Measurements from ENCODE around the gene RPS8.
"Not testable (repeated sequence)": the region's sequence is repeated elsewhere in the genome, so short reads cannot be mapped to it uniquely, and the experiment has no call there.

Gene RPS8

GRCh38 chr1:44775078-44775929 lies at the start of gene RPS8:
TSS of gene RPS8 (plus strand) at chr1:44775540. CDS start at chr1:44775597, 57 bp downstream.
- peak; percentile 86 for DNase-seq (ENCODE audit: low read depth, low spot score)

DNA sequence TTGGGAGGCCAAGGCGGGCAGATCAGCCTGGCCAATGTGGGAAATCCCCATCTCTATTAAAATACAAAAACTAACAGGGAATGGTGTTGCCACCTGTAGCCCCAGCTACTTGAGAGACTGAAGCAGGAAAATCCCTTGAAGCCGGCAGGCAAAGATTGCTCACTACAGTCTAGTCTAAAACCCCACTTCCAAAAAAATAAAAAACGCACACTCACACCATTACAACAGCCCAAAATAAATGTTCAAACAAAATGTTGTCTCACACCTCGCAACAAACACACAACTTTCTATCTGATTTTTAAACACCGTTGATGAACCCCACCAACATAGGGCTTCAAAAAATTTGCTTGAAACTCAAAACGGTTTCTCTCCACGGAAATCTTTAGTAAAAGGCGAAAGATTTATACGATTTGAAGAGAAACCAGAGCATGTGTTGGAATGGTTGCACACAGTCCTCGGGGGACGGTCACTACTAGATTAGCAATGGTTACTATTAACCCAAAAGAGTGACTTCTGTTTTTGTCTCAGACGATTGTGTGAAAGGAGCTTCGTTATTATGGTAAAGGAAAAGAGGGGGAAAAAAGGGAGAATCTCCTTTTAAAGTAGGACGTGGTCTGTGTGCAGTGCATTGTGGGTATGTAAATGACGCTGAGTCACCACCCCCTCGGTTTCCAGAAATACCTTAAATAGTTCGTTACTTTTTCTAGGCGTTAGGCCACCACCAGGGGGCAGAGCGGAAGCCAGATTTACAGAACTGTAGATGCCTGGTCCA lies 44.4 kb upstream of the RPS8 start, which contains the start of gene RNU5D-1:
RNU5D-1 (minus strand) TSS at position 430 of the 772 bp plus-strand sequence.
- DNase-seq (ENCODE audit: low read depth, low spot score): peak; percentile 95

DNA sequence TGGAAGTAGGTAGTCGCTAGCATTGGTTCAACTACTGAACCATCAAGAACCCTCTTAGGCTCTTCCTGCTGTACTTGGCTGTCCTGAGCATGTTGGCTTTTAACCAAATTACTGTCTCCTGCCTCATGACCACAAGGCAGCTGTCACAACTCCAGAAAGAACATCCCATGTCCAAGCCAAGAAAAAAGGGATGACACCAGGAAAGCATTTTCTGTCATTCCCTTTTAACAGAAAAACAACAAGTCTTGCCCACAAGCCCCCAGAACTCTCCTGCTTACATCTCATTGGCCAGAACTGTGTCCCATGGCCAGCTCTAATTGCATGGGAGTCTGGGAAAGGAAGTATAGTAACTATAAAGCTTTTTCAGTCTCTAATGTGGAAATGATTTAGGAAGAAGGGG lies 42.0 kb upstream of the RPS8 start:
- DNase-seq (ENCODE audit: low read depth, low spot score): no peak

GRCh38 chr1:44733784-44734183 lies 41.6 kb upstream of the RPS8 start:
- no peak for DNase-seq (ENCODE audit: low read depth, low spot score)

DNA sequence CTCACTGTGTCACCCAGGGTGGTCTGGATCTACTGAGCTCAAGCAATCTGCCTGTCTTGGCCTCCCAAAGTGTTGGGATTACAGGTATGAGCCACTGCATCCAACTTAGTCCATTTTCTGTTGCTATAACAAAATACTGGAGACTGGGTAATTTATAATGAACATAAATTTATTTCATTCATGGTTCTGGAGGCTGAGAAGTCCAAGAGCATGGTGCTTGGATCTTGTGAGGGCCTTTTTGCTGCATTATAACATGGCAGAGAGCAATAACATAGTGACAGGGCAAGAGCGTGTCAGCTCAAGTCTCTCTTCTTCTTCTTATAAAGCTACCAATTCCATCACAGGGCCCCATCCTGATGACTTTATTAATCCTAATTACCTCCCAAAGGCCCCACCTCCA lies 39.3 kb upstream of the RPS8 start:
- no peak for DNase-seq (ENCODE audit: low read depth, low spot score)

GRCh38 chr1:44738953-44739306 lies 36.4 kb upstream of the RPS8 start:
- DNase-seq (ENCODE audit: low read depth, low spot score): not testable (repeated sequence)

- peak; percentile 96 for DNase-seq (ENCODE audit: low read depth, low spot score)
These were observed 35.8 kb upstream of the RPS8 start, which contains the start of gene KIF2C for GRCh38 chr1:44739307-44740178. TSS of gene KIF2C (plus strand) at chr1:44739837. CDS start at chr1:44739933, 96 bp downstream.

- no peak for DNase-seq (ENCODE audit: low read depth, low spot score)
These were observed 35.1 kb upstream of the RPS8 start for GRCh38 chr1:44740179-44740617.

DNA sequence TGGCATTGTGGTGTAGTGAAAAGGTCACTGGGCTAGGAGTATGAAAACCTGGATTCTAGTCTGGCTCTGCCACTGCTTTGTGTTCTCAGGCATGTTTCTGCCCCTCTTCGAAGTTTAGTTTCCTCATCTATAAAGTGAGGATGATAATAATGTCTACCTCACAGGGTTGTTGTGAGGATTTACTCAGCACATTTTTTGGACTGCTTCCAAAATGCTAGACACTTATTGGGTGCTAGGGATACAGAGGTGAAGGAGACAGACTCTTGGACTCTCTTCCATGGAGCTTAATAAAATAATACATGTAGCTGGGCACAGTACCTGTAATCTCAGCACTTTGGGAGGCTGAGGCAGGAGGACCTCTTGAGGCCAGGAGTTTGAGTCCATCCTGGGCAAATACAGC lies 32.1 kb upstream of the RPS8 start:
- no peak for DNase-seq (ENCODE audit: low read depth, low spot score)

DNA sequence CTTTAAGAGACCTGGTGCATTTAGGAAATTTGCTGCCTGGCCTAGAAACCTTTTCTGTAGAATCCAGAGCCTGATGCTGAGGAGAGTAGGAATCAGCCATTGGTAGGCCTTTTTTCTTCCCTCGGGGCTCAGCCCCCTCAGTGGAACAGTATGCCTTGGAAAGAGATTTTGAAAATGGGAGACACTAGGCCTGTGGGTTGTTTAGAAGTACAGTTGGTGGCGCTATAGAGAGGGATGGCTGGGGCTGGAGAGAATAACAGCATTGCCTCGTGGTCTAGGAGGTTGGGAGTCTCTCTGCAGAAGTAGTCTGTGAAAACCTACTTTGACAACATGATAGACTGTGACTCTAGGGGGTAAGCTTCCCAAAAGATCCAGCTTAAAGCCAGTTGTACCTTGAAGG lies 27.5 kb upstream of the RPS8 start:
- no peak for DNase-seq (ENCODE audit: low read depth, low spot score)

- DNase-seq (ENCODE audit: low read depth, low spot score): no peak
These were observed 17.9 kb upstream of the RPS8 start for GRCh38 chr1:44757420-44757819.

- DNase-seq (ENCODE audit: low read depth, low spot score): no peak
These were observed 16.3 kb upstream of the RPS8 start for GRCh38 chr1:44759077-44759476.

DNA sequence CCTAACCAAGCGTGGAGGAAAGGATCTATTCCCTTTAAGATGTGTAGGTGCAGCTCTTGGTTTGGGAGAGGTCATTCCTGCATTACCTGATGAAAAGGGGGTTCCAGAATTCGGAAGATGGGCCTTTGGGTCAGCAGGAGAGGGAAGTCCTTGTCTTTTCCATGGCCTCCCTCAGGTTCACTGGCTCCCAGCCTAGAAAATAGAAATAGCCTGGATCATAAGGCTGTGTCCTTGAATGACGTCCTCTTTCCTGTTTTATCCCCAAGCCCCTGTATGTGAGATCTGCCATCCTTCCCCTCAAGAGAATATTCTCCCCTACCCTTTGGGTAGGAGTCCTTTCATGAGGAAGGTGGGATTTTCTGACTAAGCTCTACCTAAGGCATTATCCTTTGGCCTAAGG lies 14.5 kb upstream of the RPS8 start:
- DNase-seq (ENCODE audit: low read depth, low spot score): no peak

DNA sequence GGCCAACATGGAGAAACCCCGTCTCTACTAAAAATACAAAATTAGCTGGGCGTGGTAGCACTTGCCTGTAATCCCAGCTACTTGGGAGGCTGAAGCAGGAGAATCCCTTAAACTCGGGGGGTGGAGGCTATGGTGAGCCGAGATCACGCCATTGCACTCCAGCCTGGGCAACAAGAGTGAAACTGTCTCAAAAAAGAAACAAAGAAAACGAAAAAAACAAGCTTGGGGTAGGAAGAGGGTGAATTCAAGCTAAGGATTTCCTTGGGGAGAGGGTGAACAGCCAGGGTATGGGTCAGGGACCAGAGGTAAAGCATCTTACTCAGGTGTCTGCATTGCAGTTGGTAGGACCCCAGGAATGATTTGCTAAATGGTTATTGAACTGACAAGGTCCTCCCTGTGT lies 8.9 kb upstream of the RPS8 start:
- DNase-seq (ENCODE audit: low read depth, low spot score): not testable (repeated sequence)

GRCh38 chr1:44775930-44776729 lies 790 bp downstream of the RPS8 start:
- no peak for DNase-seq (ENCODE audit: low read depth, low spot score)

- DNase-seq (ENCODE audit: low read depth, low spot score): no peak
These were observed 1.4 kb downstream of the RPS8 start for GRCh38 chr1:44776730-44777068.

- no peak for DNase-seq (ENCODE audit: low read depth, low spot score)
These were observed 2.2 kb downstream of the RPS8 start for GRCh38 chr1:44777547-44777946.

DNA sequence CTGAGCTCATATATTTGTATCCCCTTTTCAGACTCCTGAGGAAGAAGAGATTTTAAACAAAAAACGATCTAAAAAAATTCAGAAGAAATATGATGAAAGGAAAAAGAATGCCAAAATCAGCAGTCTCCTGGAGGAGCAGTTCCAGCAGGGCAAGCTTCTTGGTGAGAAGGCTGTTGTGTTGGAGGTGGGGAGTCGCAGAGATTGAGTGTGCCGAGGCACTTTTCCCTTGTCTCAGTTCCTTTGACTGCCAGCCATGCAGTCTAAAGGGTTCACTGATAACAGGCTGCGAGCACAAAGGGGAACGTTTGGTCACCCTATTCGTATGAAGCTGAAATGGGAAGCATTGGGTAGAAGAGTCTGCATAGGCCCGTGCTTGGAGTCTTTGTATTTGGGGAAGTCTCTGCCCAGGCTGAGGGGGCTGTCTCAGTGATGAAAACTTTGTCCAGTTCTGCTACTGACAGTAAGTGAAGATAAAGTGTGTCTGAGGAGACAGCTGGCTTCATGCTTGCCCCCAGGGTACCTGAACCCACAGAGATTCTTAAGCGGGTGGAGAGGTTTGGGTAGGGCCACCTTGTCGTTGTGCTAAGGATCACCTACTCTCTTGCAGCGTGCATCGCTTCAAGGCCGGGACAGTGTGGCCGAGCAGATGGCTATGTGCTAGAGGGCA lies 2.8 kb downstream of the RPS8 start:
- DNase-seq (ENCODE audit: low read depth, low spot score): no peak

- no peak for DNase-seq (ENCODE audit: low read depth, low spot score)
These were observed 3.6 kb downstream of the RPS8 start for GRCh38 chr1:44778705-44779576.

Measured in smooth muscle cell of the brain vasculature (primary cell).